ENCODE results near the gene NACA2. TPM values are rescaled to one million over a fixed set of nuclear protein-coding genes. Genes with fewer than 3 reads are reported as not detected.

Gene NACA2
- total and polyA plus RNA-seq, 10 donors: 0.16 to 0.43 (median 0.23) TPM; not detected in 7

GRCh38 chr17:61551255-61551742 is 39.7 kb downstream of the NACA2 start:
- no peaks in the 10 kb centered on the region for H3K36me3 ChIP-seq
- intact Hi-C loops (cut with DNase I; ENCODE audit: low total_unique reads): no loop called here
- H3K27ac ChIP-seq: no peak overlapping the region
- H3K9me3 ChIP-seq: no peaks in the 10 kb centered on the region
- no peak overlapping the region for H3K4me3 ChIP-seq
- no peaks in the 10 kb centered on the region for H3K4me1 ChIP-seq
- TF ChIP-seq CTCF (IDR thresholded peaks at IDR 0.05 in 8 of 11, conservative IDR thresholded peaks at IDR 0.05 in 3 of 11) (peak in 9 of 11 experiments; percentile 22 to 53 (median 42)), POLR2AphosphoS5 (IDR thresholded peaks at IDR 0.05) (no peak)
- H3K27me3 ChIP-seq (replicated peaks in 1 of 7): peaks cover 0 to 59% (median 16%) of the 10 kb centered on the region in 7 donors
- WGBS, 5 donors: 14 to 22% (median 15%) methylated on average over 6 of the region's 6 CpGs
- no peak for DNase-seq

- no peak for TF ChIP-seq CTCF (IDR thresholded peaks at IDR 0.05 in 8 of 11, conservative IDR thresholded peaks at IDR 0.05 in 3 of 11)
- TF ChIP-seq POLR2A (IDR thresholded peaks at IDR 0.05): no peak
- no peak for TF ChIP-seq POLR2AphosphoS5 (IDR thresholded peaks at IDR 0.05)
- no peaks in the 10 kb centered on the region for H3K36me3 ChIP-seq
- no peak overlapping the region for H3K27ac ChIP-seq
- H3K27me3 ChIP-seq (replicated peaks in 1 of 7): peaks cover 0 to 39% (median 16%) of the 10 kb centered on the region in 7 donors
- H3K9me3 ChIP-seq: peaks cover 0 to 11% (median under 1%) of the 10 kb centered on the region in 8 donors
- no peak for DNase-seq
- no peaks in the 10 kb centered on the region for H3K4me1 ChIP-seq
- intact Hi-C loops (cut with DNase I; ENCODE audit: low total_unique reads): loop anchor here (5.0 kb wide), 1 partner anchor 130 kb away; no protein-coding TSS in a partner anchor
- no peak overlapping the region for H3K4me3 ChIP-seq
Measured at GRCh38 chr17:61547113-61547512, 43.9 kb downstream of the NACA2 start.

- H3K4me3 ChIP-seq: no peak overlapping the region
- peaks cover 0 to 24% (median 9%) of the 10 kb centered on the region in 7 donors for H3K27me3 ChIP-seq (replicated peaks in 1 of 7)
- H3K9me3 ChIP-seq: peaks cover 0 to 27% (median 17%) of the 10 kb centered on the region in 8 donors
- no peak for DNase-seq
- TF ChIP-seq POLR2A (IDR thresholded peaks at IDR 0.05): no peak
- no peak overlapping the region for H3K27ac ChIP-seq
- no peaks in the 10 kb centered on the region for H3K36me3 ChIP-seq
- WGBS, 5 donors: 80 to 98% (median 95%) methylated on average over 1 of the region's 1 CpG
- intact Hi-C loops (cut with DNase I; ENCODE audit: low total_unique reads): loop anchor here (5.0 kb wide), 1 partner anchor 128 kb away; no protein-coding TSS in a partner anchor
- no peaks in the 10 kb centered on the region for H3K4me1 ChIP-seq
Measured at GRCh38 chr17:61545335-61545938, 45.6 kb downstream of the NACA2 start.

- intact Hi-C loops (cut with DNase I; ENCODE audit: low total_unique reads): no loop called here
Measured at GRCh38 chr17:61543786-61544415, 47.1 kb downstream of the NACA2 start.

More at GRCh38 chr17:61543786-61544415, 47.1 kb downstream of the NACA2 start:
- 77 to 86% (median 82%) methylated on average over 9 of the region's 9 CpGs for WGBS, 5 donors
- peaks cover 0 to 34% (median 20%) of the 10 kb centered on the region in 8 donors for H3K9me3 ChIP-seq
- no peak for DNase-seq
- H3K4me3 ChIP-seq: no peak overlapping the region
- no peaks in the 10 kb centered on the region for H3K4me1 ChIP-seq
- no peak for TF ChIP-seq POLR2AphosphoS5 (IDR thresholded peaks at IDR 0.05)
- no peak for TF ChIP-seq CTCF (IDR thresholded peaks at IDR 0.05 in 8 of 11, conservative IDR thresholded peaks at IDR 0.05 in 3 of 11)
- TF ChIP-seq POLR2A (IDR thresholded peaks at IDR 0.05): no peak
- peaks cover 0 to 11% (median 0%) of the 10 kb centered on the region in 7 donors for H3K27me3 ChIP-seq (replicated peaks in 1 of 7)
- H3K27ac ChIP-seq: no peak overlapping the region
- no peaks in the 10 kb centered on the region for H3K36me3 ChIP-seq
